DMS79 (cell line): Measurements from ENCODE around the gene MAP4K2.

Experiments
- DNase-seq: peaks from one replicate; lab custom pipeline; 2025; lab: John Stamatoyannopoulos, UW

The MAP4K2 gene

DNA sequence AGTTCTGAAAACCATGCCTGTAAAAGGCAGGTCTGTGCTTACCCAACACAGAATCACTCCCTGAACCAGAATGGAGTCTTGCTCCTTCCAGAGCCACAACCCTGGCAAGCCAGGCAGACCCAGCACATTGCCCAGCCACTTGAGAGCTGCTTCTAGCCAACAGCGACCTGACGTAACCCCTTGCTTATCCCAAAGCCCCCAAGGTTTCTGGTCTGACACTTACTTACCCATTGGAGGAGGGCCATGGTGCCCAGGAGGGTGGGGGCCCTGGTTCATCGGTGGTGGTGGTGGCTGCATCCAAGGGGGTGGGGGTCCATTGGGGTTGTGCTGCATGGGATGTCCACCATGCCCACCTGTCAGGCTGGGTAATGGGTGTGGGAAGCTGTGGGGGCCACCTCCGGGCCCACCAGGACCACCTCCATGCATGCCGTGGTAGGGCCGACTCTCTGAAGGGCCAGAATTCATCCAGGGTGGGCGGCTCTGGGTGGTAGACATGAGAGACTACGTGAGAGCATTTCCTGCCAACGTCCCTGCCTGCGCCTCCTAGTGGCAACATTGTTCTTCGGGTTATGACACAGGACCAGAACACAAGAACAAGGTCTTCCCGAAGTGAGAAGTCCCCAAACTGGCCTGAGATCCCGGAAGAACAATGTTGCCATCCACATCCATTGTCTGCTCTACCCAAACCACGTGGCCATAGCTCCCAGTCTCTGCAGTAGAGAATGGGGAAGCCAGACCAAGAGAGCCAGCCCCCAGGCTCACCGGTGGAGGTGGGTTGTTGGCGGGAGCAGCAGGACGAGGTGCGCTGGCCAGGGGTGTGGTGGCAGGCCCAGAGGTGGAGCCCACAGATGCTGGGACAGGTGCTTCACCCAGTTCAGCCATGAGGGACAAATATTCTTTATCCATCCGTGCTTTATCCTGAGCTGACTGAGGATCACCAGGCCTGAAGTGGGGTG lies 35.4 kb downstream of the MAP4K2 start:
- no peak for DNase-seq

DNA sequence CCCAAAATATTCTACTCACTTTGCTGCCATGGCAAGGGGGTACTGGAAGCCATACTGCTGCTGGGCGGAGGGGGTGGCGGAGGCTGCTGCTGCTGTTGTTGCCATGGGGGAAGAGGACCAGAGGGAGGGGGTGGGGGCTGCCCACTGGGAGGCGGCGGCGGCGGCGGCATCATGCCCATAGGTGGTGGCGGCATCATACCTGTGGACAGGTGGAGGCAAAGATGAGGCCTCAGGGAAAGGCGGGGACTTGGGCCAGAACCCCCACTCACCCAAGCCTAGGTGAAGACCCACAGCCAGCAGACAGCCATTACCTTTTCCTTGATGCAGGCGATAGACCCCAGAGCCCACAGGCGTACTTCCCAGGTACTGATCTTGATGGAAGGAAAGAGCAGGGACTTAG lies 36.1 kb downstream of the MAP4K2 start:
- no peak for DNase-seq

DNA sequence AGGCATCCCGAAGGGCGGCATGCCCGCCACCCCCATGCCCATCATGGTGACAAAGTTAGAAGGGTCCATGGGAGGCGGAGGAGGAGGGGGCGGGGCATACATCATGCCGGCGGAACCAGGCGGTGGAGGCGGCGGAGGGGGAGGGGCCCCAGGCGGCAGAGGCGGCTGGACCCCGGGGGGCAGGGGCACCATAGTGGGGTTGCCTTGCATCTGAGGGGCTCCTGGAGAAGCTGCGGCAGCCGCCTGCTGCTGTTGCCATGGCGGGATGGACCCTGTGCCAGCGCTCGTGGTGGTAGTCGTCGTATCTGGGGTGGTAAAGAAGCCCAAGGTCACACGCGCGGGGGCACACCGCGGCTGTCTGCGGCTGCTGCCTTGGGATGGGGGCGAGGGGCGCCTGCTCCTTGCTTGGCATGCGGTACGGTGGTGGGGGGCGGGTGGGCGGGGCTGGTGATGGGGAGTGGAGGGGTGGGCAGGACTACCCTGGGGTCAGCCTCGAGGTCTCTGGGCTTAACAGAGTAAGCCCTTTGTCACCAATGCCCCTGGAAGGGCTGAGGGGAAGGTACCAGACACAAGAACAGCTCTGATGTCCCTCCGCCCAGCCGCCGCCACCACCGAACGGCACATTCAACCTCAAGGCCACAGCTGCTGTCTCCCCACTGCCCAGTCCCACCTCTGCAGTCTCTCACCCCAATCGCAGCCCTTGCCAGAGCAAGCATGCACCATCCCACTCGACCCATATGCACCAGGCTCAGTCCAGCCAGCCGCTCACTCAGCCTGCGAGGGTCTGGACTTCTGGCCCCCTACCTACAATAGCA lies 37.0 kb downstream of the MAP4K2 start:
- no peak for DNase-seq

DNA sequence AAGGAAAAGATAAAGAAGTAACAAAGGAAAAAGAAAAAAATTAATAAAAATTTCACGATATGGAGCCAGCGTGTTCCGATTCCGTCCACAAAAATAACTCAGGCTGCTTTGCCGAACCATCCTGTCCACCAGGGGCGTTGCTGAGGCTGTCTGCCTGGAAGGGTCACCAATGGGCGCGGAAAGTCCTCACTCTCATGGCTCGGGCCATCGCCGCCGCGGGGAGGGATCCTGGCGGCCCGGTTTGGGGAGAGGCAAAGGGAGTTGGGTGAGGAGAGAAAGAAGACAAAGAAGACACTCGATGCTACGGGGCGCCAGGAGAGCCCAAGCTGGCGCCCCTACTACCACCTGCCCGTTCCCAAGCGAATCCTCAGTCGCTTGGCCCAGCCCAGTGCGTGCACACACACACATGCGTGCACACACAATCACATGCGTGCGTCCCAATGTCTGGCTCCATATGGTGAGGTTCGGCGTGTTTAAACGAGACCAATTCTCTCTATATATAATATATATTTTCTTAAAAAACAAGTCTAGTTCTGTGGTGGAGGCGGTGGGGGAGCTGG lies 37.6 kb downstream of the MAP4K2 start:
- no peak for DNase-seq

DNA sequence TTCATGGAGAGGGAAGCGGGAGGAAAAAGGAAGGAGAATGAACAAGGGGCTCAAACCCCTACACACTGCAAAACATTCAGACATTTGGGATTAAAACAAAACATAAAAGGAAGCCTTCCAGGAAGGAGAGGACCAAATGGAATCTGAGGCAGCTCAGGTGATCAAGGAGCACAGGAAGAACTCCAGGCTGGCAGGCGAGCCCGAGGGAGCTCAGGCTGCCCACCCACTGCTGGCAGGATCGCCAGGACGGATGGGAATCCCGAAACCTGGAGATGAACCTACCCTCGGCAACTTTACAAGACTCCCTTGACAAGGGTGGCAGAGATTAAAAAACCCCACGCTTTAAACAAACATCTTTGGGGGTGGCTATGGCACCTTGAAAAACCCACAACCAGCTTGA lies 38.3 kb downstream of the MAP4K2 start:
- DNase-seq = no peak

DNA sequence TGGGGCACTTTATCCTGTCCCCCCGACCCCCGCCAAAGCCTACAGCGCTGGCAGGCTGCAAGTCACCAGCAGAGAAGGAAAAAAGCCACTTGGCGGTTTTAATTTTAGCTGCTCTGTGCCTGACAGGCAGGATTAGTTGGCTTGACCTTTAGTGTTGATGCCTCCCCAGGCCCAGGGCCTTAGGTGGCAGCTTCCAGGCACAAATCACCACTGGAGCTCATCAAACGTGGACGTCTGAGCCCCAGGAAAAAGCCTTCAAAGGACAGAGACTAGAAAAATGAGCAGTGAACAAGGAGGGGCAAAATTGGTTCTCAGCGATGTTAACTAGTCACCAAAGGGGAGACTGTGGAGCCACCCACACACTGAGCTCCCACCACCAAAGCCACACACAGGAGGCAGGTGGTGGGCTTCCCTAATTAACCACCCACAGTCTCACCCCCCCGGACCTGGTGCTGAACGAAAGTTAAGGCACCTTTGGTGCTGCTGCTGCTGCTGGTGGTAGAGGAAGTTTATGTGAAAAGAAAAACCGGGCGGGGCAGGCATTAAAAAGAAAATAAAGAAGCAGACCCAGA lies 38.9 kb downstream of the MAP4K2 start:
- no peak for DNase-seq

DNA sequence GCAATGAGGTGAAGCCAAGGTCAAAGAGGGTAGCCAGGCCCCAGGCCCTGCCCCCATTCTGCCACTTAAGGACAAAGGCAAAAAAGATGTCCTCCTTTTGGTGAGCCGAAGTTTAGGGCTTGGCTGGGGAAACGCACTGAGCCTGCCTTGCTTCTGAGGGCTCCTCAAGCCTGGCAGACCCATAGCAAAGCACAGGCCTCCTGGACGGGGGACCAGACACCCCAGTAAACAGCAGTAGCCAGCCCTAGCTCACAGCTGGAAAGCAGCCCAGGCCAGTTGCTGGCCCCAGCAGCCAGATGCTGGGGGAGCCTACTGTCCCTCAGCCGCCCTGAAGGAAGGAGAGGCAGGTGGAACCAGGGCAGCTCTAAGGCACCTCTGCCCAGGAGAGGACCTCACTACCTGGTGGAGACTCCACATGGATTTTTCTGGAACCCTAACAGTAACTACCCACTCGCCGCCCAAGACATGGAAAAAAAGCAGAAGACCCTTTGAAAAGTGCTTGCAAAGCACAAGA lies 39.4 kb downstream of the MAP4K2 start:
- DNase-seq = no peak

DNA sequence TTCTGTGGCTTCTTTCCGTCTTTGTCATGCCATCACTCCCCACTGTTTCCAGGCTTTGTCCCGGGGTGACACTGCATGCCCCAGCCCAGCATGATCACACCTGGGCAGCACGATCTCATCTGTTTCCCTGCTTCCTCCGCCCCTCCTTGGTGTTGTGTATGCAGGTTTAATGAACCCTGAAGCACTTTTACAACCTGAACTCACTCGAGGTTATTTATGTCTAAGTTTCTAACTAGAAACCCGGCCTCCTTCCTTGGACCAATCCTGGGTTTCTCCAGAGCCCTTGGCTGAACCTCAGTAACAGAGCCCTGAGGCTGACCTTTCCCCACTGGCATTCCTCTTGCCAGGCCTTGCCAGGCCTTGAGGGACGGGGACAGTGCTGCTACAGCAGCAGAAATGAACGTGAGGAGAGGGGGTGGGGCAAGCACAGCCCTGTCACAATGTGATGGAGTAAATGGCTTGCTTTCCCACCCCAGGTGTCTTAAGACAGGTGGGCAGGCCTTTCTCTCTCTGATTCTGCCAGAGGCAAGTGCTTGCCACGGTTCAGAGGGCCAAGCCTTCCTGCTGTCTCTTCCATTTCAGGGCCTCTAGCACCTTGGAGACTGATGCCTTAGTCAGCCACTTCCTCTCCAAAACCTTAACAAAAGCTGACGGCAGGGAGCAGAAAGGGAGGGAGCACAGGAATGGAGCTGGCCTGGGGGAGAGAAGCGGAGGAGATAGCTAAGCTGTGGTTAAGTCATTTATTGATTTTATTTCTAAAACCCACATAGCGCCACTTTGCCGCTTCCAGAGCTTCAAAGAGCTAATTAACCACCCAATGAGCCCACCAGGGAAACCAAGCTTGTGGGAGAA lies 40.1 kb downstream of the MAP4K2 start:
- peak; percentile 81 for DNase-seq

DNA sequence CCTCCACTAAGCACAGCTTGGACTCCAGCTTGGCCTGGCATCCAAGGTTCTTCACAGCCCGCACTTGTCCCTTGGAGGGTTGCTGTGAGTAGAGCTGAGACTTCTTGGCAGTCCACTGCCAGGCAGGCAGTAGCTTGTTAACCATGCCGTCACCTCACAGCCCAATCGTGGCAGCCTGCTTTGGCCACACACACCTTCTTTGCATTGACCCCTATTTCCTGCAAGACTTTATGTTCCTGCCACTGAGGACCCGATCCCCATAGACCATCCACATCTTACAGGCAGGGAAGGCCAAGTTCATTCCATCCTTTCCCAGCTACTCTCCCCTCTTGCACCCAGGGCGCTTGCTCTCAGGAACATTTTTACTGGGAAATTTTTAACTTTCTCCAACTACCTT lies 40.7 kb downstream of the MAP4K2 start:
- DNase-seq = no peak

DNA sequence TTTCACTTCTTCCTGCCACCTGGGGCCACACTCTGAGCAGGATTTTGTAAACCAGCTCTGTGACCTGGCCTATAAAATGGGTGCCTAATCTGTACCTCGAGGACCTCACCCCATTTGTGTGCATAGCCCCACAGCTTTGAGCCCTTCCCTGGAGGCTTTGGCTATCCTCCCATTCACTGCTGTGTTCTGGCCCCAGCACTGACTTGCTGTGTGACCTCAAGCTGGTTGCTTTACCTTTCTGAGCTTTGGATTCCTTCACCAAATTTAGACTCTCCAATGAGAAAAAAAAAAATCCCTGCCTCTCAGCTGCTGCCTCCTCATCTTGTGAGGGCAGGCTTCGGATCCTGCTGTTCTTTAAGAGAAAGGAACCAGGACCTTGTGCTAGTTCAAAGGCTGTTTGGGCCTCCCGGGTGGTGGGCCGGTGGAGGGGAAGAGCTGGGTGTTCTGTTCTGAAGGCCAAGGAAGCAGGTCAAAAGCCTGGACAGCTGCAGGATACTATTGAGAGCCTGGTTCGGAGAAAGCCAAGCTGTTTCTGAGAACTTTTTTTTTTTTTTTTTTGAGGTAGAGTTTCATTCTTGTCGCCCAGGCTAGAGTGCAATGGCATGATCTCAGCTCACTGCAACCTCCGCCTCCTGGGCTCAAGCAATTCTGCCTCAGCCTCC lies 42.1 kb downstream of the MAP4K2 start:
- no peak for DNase-seq

DNA sequence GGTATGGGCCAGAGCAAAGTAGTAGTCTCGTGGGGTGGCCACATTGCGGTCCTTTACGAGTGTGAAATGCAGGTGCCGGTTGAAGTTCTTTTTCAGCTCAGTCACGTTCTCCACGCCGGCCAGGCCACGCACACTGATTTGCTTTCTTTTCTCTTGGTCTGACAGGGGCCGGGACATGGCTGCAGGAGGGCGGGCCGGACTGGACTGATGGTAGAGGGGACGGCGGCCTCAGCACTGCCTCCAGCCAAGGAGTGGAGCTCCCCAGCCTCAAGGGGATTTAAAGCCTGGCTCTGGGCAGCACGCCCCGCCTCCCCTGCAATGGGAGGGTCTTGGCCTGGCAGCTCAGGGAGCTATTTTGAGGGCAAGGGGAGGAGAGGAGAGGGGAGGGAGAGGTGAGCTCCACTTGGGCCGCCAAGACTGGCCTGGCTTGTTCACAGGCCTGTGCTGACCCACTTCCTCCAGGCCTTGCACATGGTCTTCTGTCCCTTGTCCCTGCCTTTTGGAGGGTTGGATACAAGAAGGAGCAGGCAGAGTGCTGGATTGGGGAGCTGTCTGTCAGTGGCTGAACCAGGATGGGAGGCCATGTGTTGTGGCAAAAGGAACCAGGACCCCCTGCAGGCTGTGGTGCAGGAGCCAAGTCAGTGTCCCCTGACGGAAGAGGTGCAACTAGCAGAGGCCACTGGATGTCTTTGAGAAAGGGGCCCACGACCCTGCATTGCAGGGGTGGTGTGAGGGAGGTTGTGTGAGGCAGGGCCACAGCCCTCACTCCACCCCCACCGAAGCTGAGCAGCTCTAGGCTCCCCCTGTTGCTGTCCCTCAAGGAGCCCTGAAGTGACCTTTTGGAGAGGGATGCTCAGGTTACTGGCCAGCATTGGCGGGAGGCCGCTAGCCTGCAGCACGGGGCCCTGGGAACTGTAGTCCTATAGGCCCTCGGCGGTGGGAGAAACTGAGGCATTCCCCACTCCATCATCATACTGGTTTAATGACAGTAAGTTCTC lies 43.0 kb downstream of the MAP4K2 start, which contains the start of gene PYGM:
PYGM (minus strand) TSS at position 253 of the 998 bp plus-strand sequence; CDS start at position 177, 76 bp downstream.
- DNase-seq = no peak

DNA sequence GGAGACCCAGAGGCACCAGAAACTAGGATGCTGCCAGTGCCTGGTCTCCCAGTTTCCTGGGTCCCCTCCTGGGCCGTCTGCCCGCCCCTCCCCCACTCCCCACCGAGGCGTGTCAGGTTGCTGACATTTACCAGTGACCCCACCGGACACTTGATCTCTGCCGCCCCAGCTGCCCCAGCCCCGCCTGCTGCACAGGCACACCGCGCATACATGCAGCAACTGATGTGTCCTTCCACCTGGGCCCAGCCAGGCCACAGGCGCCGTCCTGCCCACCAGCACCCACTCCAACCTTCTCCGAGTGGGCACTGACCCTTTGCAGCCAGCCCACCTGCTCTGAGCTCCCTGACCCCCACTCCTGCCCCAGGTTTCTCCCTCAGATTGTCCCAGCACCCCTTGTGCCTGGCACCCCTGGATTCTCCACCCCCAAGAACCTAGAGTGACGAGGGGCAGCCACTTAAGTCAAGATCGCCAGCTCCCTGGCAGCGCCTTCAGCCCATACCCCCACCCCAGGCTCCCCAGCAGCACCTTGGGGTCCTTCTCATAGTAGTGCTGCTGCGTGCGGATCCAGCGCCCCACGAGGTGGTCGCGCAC lies 43.8 kb downstream of the MAP4K2 start:
- no peak for DNase-seq

DNA sequence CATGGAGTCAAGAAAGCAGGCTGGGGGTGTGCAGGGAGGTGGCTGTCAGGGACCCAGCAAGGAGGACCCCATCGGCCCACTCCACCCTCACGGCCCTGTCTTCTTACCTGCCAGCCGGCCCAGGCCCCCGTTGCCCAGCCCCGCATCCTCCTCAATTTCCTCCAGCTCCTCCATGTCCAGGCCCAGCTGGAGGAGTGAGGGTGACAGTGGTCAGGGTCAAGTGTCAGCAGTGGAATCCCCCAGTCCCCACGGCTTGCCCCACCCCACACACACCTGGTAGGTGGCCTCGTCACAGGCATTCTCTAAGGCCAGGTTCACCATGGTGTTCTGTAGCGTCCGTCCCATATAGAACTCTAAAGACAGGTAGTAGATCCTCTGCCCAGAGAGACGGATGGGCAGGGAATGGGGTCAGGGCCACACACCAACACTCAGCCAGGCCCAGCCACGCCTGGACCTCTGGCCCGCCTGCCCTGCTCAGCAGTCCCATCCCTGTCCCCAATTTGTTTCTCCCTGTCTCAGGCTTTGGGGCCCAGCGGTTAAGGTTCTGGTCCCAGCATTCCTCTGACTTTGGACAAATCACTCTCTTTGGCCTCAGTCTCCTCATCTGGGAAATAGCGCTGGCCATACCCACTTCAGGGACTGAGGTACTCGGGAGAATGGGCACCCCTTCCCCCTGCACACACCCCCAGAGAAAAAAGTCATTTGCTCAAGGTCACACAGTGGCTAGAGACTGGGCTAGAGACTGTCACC lies 44.5 kb downstream of the MAP4K2 start:
- no peak for DNase-seq

DNA sequence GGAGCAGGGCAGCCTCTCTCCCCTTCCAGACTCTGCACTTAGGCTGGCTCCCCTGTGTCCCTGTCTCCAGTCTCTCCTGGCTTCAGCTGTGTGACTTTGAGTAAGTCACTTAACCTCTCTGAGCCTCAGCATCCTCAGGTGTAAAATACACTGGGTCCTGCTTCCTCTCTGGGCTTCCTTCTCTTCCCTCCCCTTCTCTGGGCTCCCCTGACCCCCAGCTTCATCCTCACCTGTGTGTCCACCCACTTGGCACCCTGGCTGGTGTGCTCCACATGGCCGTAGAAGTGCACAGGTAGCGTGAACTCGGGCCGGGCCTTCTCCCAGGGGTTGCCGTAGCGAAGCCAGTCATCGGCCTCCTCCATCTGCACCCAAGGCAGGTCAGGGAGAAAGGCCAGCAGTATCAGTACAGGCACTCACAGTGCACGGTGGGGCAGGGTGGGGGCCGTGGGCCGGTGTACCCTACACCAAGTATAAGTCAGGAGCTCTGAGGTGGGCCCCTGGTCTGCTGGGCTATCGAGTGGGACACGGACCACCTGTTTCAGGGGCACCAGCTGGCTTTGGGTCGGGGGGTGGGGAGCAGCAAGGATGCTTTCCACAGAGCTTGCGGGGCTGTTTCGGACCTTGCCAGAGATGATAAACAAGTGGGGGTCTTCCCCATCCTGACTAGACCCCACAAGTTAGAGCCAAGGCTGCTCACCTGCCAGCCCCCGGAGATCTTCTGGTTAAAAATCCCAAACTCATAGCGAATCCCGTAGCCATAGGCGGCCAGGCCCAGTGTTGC lies 45.3 kb downstream of the MAP4K2 start:
- no peak for DNase-seq

DNA sequence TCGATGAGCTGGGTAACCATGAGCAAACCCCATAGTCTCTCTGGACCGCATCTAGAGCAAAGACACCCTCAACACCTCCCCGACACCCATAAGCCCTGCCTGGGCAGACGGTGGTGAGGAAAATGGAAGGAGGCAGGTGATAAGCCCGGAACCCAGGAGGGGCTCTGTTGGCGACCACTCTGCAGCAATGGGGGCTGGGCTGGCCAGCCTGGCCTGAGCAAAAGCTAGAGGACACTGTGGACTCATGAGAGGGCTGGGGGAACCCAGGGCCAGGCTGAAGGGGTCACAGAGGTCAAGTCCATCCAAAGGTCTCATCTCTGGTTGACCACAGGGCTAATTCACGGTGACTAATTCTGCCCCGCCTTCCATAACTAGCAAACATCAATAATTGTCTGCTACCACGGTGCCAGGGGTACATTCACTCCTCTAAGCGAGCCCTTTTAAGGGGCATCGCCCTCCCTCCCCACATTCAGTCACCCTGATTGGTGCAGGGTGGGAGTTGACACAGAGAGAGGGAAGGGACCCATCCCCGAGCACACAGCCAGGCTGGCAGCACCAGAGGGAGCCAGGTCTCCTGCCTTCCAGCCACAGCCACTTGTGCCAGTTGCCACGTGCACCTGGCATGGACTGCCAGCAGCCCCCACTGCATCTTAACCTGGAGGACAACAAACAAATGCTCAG lies 47.2 kb downstream of the MAP4K2 start:
- no peak for DNase-seq

DNA sequence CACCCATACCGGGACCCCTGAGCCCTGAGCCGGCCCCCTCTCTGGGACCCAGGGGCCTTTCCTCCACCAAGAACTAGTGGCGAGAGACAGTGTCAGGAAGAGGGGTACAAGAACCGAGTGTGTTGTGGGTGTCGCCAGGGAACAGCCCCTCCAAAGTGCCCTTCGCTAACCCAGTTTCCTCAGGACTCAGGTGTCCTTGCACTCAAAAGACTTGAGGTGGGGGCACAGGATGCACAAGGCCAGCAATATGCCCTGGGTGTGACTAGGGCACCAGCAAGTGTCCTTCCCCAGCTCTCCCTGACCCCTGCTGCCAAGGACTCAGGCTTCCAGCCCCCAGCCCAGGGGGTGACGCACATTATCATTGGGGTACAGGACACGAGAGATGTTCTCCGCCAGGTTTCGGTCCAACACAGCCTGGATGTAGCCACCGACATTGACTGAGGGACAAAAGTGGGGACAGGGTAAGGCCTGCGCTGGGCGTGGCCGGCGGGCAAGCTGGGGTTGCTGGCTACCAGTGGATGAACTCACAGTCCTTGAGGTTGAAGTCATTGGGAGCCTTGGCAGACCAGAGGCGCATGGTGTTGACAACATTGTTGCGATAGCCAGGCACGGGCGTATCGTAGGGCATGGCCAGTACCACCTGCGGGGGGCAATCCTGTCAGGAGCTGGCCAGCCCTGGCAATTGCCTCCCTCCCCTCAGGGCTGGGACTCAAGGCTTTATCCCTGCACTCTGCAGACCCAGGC lies 47.9 kb downstream of the MAP4K2 start:
- DNase-seq = no peak
